CD14-positive monocyte (primary cell): Measurements from ENCODE around the gene C1QTNF6. TPM values are rescaled to one million over a fixed set of nuclear protein-coding genes. Genes with fewer than 3 reads are reported as not detected.

Source experiments
- DNase-seq, 3 donors: peaks; one replicate each; pipeline ENCODE4 v3.0.0-alpha.2; 2011 to 2022
- H2AFZ ChIP-seq: 2 replicates; pipeline ENCODE4 v1.6.0; 2012; ENCODE audit warnings: mild to moderate bottlenecking, low read depth, low read length, inconsistent platforms; ENCODE audit not compliant: insufficient read depth, poor library complexity, severe bottlenecking
- H3K27ac ChIP-seq, 2 donors: 1 replicate in 1 of 2; 2 replicates in 1 of 2; pipeline ENCODE4 v1.5.1; 2012 to 2013; ENCODE audit warnings: low read length in 2 of 2, control low read depth in 1 of 2, inconsistent platforms in 1 of 2, low read depth in 1 of 2, mild to moderate bottlenecking in 1 of 2
- H3K27me3 ChIP-seq, 2 donors: one replicate each; pipeline versions ENCODE4 v1.6.0 to v1.6.1; 2011 to 2013; ENCODE audit warnings: low read length in 2 of 2; ENCODE audit not compliant: control insufficient read depth in 2 of 2, insufficient read depth in 2 of 2
- H3K36me3 ChIP-seq, 2 donors: replicated peaks in 1 of 2; 1 replicate in 1 of 2; 2 replicates in 1 of 2; pipeline versions ENCODE4 v1.5.1 to v1.6.1; 2012 to 2013; ENCODE audit warnings: low read length in 2 of 2, control low read depth in 1 of 2, inconsistent platforms in 1 of 2, mild to moderate bottlenecking in 1 of 2; ENCODE audit not compliant: insufficient read depth in 2 of 2, control insufficient read depth in 1 of 2
- H3K4me1 ChIP-seq, 2 donors: 1 replicate in 1 of 2; 2 replicates in 1 of 2; pipeline versions ENCODE4 v1.5.1 to v1.6.1; 2012 to 2013; ENCODE audit warnings: low read length in 2 of 2, control low read depth in 1 of 2, inconsistent platforms in 1 of 2, mild to moderate bottlenecking in 1 of 2, moderate library complexity in 1 of 2; ENCODE audit not compliant: insufficient read depth in 2 of 2, control insufficient read depth in 1 of 2
- H3K4me2 ChIP-seq: replicated peaks from 2 replicates; pipeline ENCODE3; 2012; ENCODE audit warnings: low read length, moderate library complexity, mild to moderate bottlenecking; ENCODE audit not compliant: poor library complexity, severe bottlenecking; ENCODE audit errors: extremely low read depth
- H3K4me3 ChIP-seq, 3 experiments: fragments of 200-600 bp in 1 of 3; sonication (generic) in 1 of 3; replicated peaks in 1 of 3; 1 replicate in 2 of 3; 2 replicates in 1 of 3; pipeline ENCODE4 v1.5.1; 2011 to 2013; ENCODE audit warnings: low read length in 3 of 3, mild to moderate bottlenecking in 3 of 3, control low read depth in 2 of 3, low read depth in 2 of 3, inconsistent platforms in 1 of 3, moderate library complexity in 1 of 3
- H3K79me2 ChIP-seq: 2 replicates; pipeline ENCODE4 v1.6.0; 2012; ENCODE audit warnings: mild to moderate bottlenecking, control low read depth, inconsistent platforms, low read length, moderate library complexity; ENCODE audit not compliant: insufficient read depth
- H3K9ac ChIP-seq: 2 replicates; pipeline ENCODE4 v1.6.0; 2017; ENCODE audit warnings: low read length, mild to moderate bottlenecking; ENCODE audit not compliant: insufficient read depth, poor library complexity, severe bottlenecking
- H3K9me3 ChIP-seq, 2 donors: replicated peaks in 1 of 2; 1 replicate in 1 of 2; 2 replicates in 1 of 2; pipeline versions ENCODE4 v1.5.1 to v1.6.1; 2012 to 2013; ENCODE audit warnings: low read length in 2 of 2, control low read depth in 1 of 2; ENCODE audit not compliant: control insufficient read depth in 1 of 2, insufficient read depth in 1 of 2
- H4K20me1 ChIP-seq: 2 replicates; pipeline ENCODE4 v1.6.0; 2012; ENCODE audit warnings: mild to moderate bottlenecking, low read length, control low read depth, moderate library complexity; ENCODE audit not compliant: insufficient read depth
- H3K27ac Mint-ChIP-seq, 7 donors: one replicate each; pipeline ENCODE4 v1.8.0; 2020; ENCODE audit warnings: mild to moderate bottlenecking in 7 of 7, mixed read lengths in 7 of 7, moderate library complexity in 6 of 7, inconsistent platforms in 2 of 7
- H3K27me3 Mint-ChIP-seq, 3 donors: one replicate each; pipeline ENCODE4 v1.8.0; 2021 to 2022; ENCODE audit warnings: low read depth in 3 of 3, mild to moderate bottlenecking in 3 of 3, mixed read lengths in 3 of 3, moderate library complexity in 3 of 3, inconsistent platforms in 1 of 3
- H3K36me3 Mint-ChIP-seq, 2 donors: one replicate each; pipeline ENCODE4 v1.8.0; 2020; ENCODE audit warnings: mixed read lengths in 2 of 2, inconsistent platforms in 1 of 2, mild to moderate bottlenecking in 1 of 2
- H3K4me1 Mint-ChIP-seq: one replicate; pipeline ENCODE4 v1.8.0; 2020; ENCODE audit warnings: mild to moderate bottlenecking, mixed read lengths
- H3K4me3 Mint-ChIP-seq, 2 donors: one replicate each; pipeline ENCODE4 v1.8.0; 2020; ENCODE audit warnings: mild to moderate bottlenecking in 2 of 2, mixed read lengths in 2 of 2, moderate library complexity in 1 of 2
- H3K9me3 Mint-ChIP-seq, 7 donors: one replicate each; pipeline ENCODE4 v1.8.0; 2020 to 2022; ENCODE audit warnings: mixed read lengths in 7 of 7, mild to moderate bottlenecking in 6 of 7, moderate library complexity in 6 of 7, inconsistent platforms in 2 of 7
- CTCF ChIP-seq: fragments of 200-600 bp; IDR thresholded peaks from one replicate; pipeline ENCODE4 v1.8.0; 2022; ENCODE audit warnings: antibody characterized with exemption, mild to moderate bottlenecking
- WGBS: methylation state at CpG from one replicate; pipeline ENCODE4 v1.1.5; 2013; ENCODE audit warnings: missing lambda C conversion rate; ENCODE audit not compliant: insufficient coverage; 5-methylcytosine and 5-hydroxymethylcytosine counted together
- intact Hi-C, 2 donors: fragments of 100-400 bp; cut with micrococcal nuclease; formaldehyde crosslinking; loops; one replicate each; pipeline versions ENCODE4 v1.15.0 to v1.15.1; 2023
- polyA plus RNA-seq, 3 donors: library from polyadenylated mRNA; depleted of rRNA in 1 of 3; unstranded in 2 of 3; stranded (reverse) in 1 of 3; fragments of 300-500 nt in 2 of 3; fragments of >200 nt in 1 of 3; fragmentation: Illumina TruSeq in 2 of 3; gene quantifications; 1 replicate in 2 of 3; 2 replicates in 1 of 3; pipeline ENCODE4 v1.2.3, GENCODE V29; 2012 to 2021

Gene C1QTNF6
- polyA plus RNA-seq, 3 donors, result 0.14 to 2.3 (median 0.24) TPM

GRCh38 chr22:37160027-37160426 is 28.0 kb downstream of the C1QTNF6 start:
- no peak for TF ChIP-seq CTCF
- intact Hi-C loops, result no loop called here
- H3K27me3 ChIP-seq, result no peaks in the 10 kb centered on the region
- H3K4me2 ChIP-seq, result no peak overlapping the region
- Mint-ChIP-seq H3K4me1 (peaks cover 22% of the 10 kb centered on the region), H3K9me3 (peaks cover 3 to 11% (median 6%) of the 10 kb centered on the region in 7 donors), H3K27me3 (peaks cover 9 to 13% (median 12%) of the 10 kb centered on the region in 3 donors), H3K4me3 (no peak overlapping the region), H3K27ac (no peak overlapping the region), H3K36me3 (no peaks in the 10 kb centered on the region)
- H2AFZ ChIP-seq, result no peak overlapping the region
- H4K20me1 ChIP-seq, result no peaks in the 10 kb centered on the region
- H3K4me1 ChIP-seq, result peaks cover 10 to 11% of the 10 kb centered on the region in 2 donors
- no peak overlapping the region for H3K4me3 ChIP-seq
- no peaks in the 10 kb centered on the region for H3K79me2 ChIP-seq
- H3K36me3 ChIP-seq, result no peaks in the 10 kb centered on the region
- no peak overlapping the region for H3K9ac ChIP-seq
- H3K27ac ChIP-seq, result no peak overlapping the region
- H3K9me3 ChIP-seq, result peaks cover 5 to 10% of the 10 kb centered on the region in 2 donors
- WGBS, result 93% methylated on average over 3 of the region's 6 CpGs
- DNase-seq, result no peak

- H3K4me3 ChIP-seq, result no peak overlapping the region
- peaks cover 3 to 11% (median 6%) of the 10 kb centered on the region in 7 donors for H3K9me3 Mint-ChIP-seq
- no peaks in the 10 kb centered on the region for H4K20me1 ChIP-seq
- H3K79me2 ChIP-seq, result no peaks in the 10 kb centered on the region
- H3K9ac ChIP-seq, result no peak overlapping the region
- no peaks in the 10 kb centered on the region for H3K27me3 ChIP-seq
- H3K27ac Mint-ChIP-seq, result no peak overlapping the region
- peaks cover 10 to 11% of the 10 kb centered on the region in 2 donors for H3K4me1 ChIP-seq
- no peak overlapping the region for H3K4me3 Mint-ChIP-seq
- no peak overlapping the region for H3K4me2 ChIP-seq
- peaks cover 22% of the 10 kb centered on the region for H3K4me1 Mint-ChIP-seq
- H3K27me3 Mint-ChIP-seq, result peaks cover 7 to 13% (median 12%) of the 10 kb centered on the region in 3 donors
- no peaks in the 10 kb centered on the region for H3K36me3 Mint-ChIP-seq
- WGBS, result 100% methylated on average over 1 of the region's 5 CpGs
- H3K27ac ChIP-seq, result no peak overlapping the region
- DNase-seq, result no peak
- peaks cover 5 to 10% of the 10 kb centered on the region in 2 donors for H3K9me3 ChIP-seq
- intact Hi-C loops, result no loop called here
- H2AFZ ChIP-seq, result no peak overlapping the region
- H3K36me3 ChIP-seq, result no peaks in the 10 kb centered on the region
- no peak for TF ChIP-seq CTCF
These were observed 29.1 kb downstream of the C1QTNF6 start for GRCh38 chr22:37158963-37159290.
